HG03060 (cell line): ENCODE results near the gene C2orf80.
A peak's percentile ranks its signal among the peaks of the same experiment; 100 is the strongest.
"Not testable (repeated sequence)": the region's sequence is repeated elsewhere in the genome, so short reads cannot be mapped to it uniquely, and the experiment has no call there.

ENCODE experiments used
- ATAC-seq: cut with Tn5 transposase; IDR thresholded peaks from one replicate; pipeline ENCODE4 v1.9.1; 2021; ENCODE audit warnings: low read depth, moderate number of reproducible peaks; ENCODE audit not compliant: unreplicated experiment

C2orf80 gene

DNA sequence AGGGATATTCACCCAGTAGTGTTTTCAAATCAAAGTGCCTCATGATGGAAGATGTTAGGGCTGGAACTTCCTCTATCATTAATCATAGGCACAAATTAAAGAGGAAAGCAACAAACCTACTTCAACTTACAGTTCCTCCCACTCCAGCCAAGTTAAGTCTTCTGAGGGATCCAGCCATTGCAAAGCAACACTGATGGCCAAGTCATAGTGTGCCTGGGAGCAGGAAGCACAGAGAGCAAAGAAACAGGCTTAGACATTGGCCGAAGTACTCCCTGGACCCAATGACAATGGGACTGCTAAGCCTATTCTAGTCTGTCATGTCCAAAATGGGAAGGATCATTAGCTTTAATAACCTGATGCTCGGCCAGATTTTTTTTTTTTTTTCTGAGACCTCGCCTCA is 7.0 kb downstream of the C2orf80 start:
- ATAC-seq, result no peak

DNA sequence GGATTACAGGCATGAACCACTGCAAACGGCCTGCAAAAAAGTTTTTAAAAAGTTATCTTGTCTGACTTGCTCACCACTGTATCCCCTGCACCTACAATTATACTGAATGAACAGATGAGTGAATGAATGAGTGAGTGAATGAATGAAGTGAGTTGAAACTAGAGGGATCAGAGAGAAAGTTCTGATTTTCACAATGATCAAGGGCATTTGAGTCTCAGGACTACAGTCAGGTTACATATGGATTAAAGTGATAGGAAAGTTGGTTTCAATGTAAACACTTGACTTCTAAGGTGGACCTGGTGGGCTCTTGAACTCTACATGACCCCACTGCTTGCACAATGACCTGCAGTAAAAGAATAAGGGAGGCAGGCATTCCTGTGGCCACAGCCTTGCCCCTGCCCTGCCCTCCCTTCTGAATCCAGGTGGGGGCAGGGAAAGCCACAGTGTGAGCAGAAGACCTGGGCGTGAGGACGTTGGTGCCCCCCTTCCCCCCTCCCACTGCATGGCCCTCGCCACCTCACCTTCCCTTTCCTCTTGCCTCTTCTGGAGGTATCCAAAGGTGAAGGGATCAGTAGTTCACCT is 10.7 kb downstream of the C2orf80 start:
- no peak for ATAC-seq

DNA sequence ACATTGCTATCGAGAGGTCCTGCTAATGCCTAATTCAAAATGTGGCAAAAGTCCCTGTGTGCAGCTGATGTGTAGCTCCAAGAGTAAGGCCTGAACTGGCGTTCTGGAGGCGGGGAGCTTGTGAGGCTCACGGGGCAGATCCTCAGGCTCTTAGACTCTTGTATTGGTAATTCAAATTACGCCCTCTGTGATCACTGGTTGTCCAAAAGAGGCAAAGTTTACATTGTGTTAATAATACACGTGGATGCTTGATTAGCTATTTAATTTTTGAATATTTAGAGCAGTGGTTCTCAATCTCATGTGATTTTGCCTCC is 14.0 kb downstream of the C2orf80 start:
- no peak for ATAC-seq

DNA sequence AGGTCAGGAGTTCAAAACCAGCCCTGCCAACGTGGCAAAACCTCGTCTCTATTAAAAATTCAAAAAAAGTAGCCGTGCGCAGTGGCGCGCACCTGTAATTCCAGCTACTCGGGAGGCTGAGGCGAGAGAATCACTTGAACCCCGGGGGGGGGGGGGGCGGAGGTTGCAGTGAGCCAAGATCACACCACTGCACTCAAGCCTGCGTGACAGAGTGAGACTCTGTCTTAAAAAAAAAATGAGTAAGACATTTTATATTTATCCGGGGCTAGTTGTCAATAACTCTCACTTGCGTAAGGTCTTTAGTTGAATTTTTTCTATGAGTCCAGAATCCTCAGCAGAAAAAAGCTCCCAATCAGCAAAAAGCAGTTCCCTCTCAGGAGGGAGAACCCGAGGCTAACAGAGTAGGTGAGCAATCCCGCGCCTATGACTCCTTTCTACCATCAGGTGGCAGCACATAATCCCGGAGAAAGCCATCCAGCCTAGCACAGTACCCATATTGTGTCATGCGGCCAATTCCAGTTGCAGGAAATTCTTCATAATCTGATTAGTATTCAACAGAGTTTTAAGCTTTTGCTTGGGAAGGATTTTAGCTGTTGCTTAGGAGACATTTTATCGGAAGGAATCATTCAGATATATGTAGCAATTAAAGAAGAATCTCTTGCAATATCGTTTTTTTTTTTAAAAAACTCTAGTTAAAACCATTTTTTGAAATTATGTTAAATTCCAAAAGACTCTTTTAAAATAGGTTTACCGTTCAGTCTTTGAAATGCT is 14.6 kb downstream of the C2orf80 start:
- peak; percentile 98 for ATAC-seq

DNA sequence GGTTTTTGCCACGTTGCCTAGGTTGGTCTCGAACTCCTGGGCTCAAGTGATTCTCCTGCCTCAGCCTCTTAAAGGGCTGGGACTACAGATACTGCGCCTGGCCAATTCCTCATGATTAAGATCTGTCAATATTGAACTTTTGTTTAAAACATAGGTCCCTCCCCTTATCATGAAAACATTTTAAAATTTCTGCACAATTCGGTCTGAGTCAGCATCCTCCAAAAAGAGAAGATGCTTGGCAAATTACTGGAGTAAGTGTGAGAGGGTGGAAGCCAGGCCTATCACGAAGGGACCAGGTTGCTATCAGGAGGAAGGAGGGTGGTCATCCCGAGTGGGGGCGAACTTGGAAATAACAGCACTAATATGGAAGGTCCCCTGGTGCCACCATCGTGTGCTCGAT is 15.7 kb downstream of the C2orf80 start:
- ATAC-seq, result no peak

DNA sequence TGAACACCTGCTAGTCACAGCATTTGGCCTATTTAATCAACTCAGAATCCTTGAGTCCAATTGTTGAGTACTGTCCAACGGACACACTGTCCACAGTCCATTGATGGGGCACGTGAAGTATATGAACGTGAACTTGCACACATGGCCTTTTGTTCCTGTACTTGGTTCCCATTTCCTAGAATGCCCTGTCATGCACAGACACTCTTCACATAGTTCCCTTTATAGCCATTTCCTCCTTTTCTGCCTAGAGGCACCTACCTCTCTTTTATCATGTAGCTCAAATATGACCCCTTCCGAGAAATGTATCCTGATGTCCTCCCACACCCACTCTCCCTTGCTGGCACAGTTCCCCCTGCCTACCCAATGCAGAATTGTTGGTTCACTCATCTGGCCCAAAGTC is 17.7 kb downstream of the C2orf80 start:
- ATAC-seq, result no peak

DNA sequence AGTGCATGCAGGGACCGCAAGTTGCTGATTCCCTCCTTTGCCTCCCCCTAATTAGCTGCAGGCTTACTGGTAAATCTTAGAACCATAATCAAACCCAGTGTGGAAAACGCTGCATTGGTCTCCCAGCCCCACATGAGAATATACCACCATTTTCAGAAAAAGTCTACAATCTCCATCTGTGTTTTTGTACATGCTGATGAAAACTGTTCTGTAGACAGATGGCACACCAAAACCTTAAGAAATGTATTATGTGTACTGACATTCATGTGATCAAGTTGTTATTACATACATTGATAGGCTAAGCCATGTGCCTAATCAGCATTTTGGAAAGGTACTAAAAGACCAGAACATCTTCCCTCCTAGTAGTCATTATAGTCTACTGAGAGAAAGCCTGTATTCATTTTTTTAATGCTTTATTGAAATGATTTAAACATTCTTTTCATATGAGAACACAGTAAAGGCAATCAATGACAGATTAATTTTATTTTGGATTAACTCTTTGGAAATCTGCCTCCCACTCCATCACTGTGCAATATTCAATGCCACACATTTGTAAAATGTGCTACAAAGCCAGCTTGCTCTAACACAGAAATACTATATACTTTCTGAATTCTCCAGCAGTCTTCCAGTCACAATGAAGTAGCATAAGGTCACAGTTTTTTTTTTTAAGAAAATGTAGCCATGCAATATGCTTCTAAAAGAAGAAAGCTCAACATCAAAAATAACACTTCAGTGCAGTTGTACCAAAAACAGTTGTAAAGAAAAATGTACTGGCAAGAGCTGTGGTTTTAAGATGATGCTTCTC is 24.7 kb downstream of the C2orf80 start:
- ATAC-seq, result no peak

DNA sequence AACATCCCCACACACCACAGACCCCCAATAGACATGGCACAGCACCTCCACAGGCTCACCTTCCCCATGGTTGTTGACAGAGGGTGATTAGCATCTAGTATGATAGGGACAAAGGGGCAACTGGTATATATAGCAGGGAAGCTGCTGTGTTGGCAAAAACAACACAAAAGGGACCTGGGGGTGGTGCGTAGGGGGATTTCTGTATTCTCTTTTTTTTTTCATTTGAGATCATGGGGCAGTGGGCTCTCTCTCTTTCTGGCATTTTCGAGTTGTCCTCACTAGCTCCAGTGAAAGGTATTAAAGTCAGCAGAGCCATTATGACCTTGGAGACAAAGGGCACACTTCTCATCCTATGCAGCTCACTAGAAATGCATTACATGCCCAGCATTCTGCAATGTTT is 26.3 kb downstream of the C2orf80 start, which contains the start of gene CRYGA:
Gene CRYGA, minus strand, starts transcription at position 101 of the 400 bp plus-strand sequence. Its CDS starts 33 bp downstream, at position 68.
- ATAC-seq, result no peak

DNA sequence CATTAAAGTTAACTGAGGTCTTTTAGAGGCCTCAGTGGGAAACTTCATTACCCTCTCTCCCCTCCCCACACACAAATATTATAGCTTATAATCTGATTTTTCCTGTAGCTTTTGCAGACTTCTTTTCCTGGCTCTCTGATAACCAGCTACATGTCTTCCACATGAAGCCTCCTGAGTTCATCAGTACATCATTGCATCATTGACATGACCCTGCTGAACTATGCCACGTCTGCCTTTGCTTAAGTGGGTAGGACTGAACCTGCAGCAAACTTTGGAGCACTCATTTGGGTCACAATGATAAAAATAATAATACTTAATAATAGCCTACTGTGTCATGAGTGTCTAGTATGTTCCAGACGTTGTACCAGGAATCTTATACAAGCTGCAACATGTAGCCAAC is 33.4 kb downstream of the C2orf80 start:
- no peak for ATAC-seq

DNA sequence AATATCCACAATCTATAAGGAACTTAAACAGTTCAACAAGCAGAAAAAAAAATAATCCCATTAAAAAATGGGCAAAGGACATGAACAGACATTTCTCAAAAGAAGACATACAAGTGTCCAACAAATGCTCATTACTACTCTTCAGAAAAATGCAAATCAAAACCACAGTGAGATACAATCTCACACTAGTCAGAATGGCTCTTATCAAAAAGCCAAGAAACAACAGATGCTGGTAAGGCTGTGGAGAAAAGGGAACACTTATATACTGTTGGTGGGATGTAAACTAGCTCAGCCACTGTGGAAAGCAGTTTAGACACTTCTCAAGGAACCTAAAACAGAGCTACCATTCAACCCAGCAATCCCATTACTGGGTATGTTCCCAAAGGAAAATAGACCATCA is 36.7 kb downstream of the C2orf80 start:
- no peak for ATAC-seq

DNA sequence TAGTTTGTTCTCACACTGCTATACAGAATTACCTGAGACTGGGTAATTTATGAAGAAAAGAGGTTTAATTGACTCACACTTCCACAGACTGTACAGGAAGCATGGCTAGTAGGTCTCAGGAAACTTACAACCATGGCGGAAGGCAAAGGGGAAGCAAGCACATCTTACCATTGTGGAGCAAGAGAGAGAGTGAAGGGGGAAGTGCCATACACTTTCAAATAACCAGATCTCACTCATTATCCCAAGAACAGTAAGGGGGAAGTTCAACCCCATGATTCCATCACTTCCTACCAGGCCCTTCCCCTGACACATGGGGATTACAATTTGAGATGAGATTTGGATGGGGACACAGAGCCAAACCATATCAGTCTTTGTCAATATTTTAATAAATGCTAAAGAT is 38.9 kb downstream of the C2orf80 start:
- ATAC-seq, result no peak

DNA sequence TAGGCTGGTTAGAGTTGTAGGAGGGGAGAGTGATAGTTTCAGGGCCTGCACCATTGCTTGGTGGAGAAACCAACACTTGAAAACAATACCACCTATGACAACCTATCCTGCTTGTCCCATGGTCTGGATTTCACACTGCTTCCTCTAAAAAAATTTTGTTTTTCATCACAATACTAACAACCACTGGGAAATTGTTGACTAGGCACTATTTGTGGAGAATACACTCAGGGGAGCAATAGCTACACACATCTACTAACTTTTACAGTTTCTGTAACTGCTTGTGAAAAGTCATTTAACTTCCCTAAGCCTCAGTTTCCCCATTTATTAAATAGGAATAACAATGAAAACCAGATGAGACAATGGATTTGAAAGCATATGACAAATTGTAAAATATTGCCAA is 39.7 kb downstream of the C2orf80 start:
- no peak for ATAC-seq

DNA sequence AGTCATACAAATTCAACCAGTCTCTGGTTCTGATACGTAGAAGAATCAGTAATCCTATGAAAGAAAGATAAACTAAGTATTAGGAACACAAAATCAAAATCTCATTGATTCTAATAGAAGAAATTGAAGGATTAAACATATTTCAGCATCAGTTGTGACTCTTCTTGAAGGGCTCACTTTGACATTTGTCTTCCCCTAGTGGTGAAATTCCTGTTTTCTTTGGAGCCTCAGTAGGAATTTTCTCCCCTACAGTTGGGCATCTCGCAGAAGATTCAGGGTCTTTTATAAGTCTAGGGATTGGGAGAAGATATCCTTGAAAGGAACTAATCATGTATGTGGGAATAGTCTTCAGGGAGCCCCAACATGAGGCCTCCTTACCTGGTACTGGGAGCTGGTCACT is 41.0 kb downstream of the C2orf80 start:
- ATAC-seq, result no peak

DNA sequence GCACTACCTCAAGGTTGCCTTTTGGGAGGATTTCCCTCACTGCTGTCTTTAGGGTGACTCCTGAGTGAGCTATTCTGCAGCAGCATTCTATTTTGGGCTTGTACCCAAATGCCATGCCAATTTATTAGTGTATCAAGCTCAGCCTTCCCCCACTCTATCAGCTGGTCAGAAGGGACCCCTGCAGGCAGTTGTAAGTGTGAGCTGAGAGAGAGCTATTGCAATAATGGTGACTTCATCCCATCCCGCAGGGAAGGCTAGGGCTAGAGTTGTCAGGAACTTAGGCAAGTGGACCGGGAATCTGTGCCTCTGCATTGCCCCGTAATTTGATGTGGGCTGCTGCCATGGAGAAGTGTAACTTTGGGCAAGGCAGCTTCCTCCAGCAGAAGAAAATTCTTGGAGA is 42.1 kb downstream of the C2orf80 start:
- ATAC-seq, result no peak

DNA sequence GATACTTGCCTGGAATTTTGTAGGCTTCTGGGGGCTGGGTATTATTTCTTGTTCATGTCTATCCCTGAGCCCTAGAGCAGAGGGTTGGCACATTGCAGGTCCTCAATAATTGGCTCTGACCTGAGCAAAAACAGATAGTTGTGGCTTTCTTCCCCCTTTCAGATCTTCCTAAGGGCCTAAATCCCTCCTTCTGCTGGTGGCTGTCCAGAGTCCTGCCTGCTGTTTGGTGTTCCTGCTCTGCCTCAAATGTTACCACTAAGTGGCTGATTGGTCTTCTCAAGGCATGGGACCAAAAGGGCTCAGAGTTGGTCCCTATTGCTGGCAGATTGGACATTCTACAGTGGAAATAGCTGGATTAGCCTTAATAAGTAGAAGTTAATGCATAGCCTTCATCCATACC is 42.8 kb downstream of the C2orf80 start:
- ATAC-seq, result no peak

DNA sequence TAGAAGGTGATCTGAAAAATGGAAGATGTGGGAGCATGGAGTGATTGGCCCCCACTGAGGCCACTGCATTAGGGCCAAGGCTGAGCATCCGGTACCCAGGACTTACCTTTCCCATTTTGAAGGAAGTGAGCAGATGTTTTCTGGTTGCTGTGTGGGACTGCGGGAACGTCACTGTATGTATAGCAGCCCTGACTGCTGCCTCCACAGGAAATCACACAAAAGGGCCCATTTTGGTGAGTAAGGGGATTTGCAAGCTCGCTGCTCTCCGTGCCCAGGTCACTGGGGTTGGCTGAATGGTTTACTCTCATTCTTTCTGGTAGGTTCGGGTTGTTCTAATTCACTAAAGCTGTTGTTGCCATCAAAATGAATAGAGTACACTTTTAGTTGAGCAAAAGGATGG is 43.8 kb downstream of the C2orf80 start, which contains the start of gene CRYGB:
Gene CRYGB, minus strand, starts transcription at position 153 of the 400 bp plus-strand sequence. Its CDS starts 38 bp downstream, at position 115.
- ATAC-seq, result no peak

DNA sequence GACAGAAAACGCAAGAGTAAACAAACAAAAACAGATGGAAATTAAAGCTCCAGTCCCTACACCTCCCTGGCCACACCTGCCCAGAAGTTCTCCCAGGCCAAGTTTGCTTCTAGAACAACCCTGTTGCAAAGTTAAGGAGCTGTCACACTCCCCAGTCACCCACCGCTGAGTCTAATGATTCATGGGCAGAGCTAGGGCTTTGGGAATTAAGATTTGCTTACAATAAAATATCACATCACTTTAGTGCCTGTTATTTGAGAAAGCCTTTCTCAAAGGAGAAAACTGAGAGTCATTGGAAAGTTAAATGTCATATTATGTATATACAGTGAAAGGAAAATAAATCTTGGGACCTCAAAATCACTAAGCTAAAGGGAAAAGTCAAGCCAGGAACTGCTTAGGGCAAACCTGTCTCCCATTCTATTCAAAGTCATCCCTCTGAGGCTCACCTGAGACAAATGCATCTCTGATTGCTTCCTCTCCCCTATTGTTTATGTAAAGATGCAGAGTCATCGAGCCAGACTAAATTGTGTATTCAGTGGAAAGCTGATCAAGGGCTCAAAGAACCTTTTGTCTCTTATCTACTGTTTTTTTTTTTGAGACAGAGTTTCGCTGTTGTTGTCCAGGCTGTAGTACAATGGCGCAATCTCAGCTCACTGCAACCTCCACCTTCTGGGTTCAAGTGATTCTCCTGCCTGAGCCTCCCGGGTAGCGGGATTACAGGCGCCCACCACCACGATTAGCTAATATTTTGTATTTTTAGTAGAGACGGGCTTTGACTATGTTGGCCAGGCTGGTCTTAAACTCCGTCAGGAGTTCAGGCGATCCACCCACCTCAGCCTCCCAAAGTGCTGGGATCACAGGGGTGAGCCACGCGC is 46.7 kb downstream of the C2orf80 start:
- no peak for ATAC-seq

DNA sequence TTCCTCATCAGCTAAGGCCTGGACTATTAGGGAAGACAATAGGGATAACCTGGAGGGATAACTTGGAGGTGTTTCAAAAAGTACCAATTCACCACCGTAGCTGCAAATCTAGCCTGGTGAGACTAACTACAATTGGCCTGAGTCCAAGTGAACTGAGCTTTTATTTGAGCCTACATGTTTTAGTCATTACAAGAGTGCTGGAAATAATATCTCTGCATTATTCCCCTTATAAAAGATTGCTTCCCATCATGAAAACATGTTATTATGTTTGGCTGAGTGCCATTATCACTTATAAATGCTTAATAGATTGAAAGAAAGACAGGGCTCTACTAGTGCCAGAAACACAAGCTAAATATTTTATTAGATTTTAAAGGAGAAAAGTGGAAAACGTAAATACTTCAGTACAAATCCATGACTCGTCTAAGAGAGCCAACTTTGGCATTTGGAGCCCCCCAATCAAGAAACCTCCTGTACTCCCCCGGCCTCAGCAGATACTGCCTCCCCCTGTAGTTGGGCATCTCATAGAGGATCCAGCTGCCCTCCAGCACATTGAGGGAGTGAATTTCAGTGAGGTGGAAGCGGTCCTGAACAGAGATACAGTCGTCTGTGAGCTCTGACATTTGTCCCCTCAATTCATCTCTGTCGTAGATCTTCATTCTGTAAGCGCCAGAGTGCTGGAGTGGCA is 47.4 kb downstream of the C2orf80 start:
- no peak for ATAC-seq

DNA sequence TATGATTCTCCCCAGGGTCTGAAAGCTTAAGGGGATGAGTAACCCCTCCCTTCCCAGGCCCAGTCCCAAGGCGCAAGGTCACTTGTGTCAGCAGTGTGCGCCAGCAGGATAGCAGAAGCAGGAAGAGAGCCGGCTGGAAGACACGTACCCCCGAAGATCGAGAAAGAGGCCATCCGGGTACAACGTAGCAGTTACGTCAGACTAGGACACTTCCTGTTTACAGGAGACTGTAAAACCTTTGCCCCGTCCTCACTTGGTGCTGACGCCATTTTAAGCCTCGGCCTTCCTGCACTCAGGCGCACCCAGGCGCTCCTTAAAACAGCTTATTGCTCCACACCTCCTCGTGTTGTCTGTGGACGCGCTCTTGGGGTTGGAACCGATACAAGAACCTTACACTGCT is 50.4 kb downstream of the C2orf80 start:
- ATAC-seq, result no peak

DNA sequence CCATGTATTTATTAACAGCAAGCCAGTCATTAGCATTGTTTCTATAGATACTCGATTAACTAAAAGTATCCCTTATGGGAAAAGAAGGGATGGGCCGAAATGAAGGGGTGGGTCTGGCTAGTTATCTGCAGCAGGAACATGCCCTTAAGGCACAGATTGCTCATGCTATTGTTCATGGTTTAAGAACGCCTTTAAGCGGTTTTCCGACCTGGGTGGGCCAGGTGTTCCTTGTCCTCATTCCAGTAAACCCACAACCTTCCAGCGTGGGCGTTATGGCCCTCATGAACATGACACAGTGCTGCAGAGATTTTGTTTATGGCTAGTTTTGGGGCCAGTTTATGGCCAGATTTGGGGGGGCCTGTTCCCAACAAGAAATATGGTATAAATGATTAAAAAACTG is 51.5 kb downstream of the C2orf80 start:
- not testable (repeated sequence) for ATAC-seq
